ENCODE results near the gene PARD6G.

DNA sequence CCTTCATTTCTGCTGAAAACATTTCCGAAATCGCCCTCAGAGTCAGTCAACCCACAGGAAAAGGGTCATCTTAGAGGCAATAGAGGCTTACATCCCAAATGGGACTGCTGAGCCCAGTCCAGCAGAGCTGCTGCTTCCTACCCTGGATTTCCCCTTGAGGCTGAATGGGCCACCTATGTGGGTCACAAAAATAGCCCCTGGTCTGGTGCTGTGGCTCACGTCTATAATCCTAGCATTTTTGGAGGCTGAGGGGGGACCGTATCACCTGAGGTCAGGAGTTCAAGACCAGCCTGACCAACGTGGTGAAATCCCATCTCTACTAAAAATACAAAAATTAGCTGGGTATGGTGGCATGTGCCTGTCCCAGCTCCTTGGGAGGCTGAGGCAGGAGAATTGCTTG is 88.9 kb downstream of the PARD6G start:
- TF ChIP-seq CTCF (conservative IDR thresholded peaks at IDR 0.05; ENCODE audit: low read depth, low read length) (no peak), EZH2 (IDR thresholded peaks at IDR 0.05; ENCODE audit: low read length, unreplicated experiment) (no peak), EZH2phosphoT487 (IDR thresholded peaks at IDR 0.05; ENCODE audit: borderline replicate concordance, low read length) (no peak)

Data from PC-3 (cell line).